Natural killer cell (primary cell): Measurements from ENCODE around the gene MAP4K2. TPM values are rescaled to one million over a fixed set of nuclear protein-coding genes. Genes with fewer than 3 reads are reported as not detected.
A peak's percentile ranks its signal among the peaks of the same experiment; 100 is the strongest.

ENCODE experiments used
- ATAC-seq, 3 donors: fragments of 150-1000 bp in 2 of 3; fragments of 200-7000 bp in 1 of 3; cut with Tn5 transposase; 1 replicate in 1 of 3; 2 replicates in 2 of 3; pipeline ENCODE4 v1.10.0; 2021; ENCODE audit warnings: mild to moderate bottlenecking in 2 of 3, moderate library complexity in 2 of 3
- DNase-seq, 2 donors: peaks; one replicate each; pipeline versions ENCODE4 v3.0.0 to v3.0.0-alpha.2; 2013 to 2021; ENCODE audit warnings: mixed read lengths in 1 of 2
- H3K27ac ChIP-seq: one replicate; pipeline ENCODE4 v1.5.1; 2013; ENCODE audit warnings: mild to moderate bottlenecking, low read length
- H3K27me3 ChIP-seq: one replicate; pipeline ENCODE4 v1.6.1; 2013; ENCODE audit warnings: low read length; ENCODE audit not compliant: control insufficient read depth, insufficient read depth
- H3K36me3 ChIP-seq: one replicate; pipeline ENCODE4 v1.6.1; 2013; ENCODE audit warnings: low read length; ENCODE audit not compliant: control insufficient read depth, insufficient read depth
- H3K4me1 ChIP-seq: one replicate; pipeline ENCODE4 v1.6.1; 2013; ENCODE audit warnings: low read length; ENCODE audit not compliant: control insufficient read depth, insufficient read depth
- H3K4me3 ChIP-seq: one replicate; pipeline ENCODE4 v1.5.1; 2013; ENCODE audit warnings: low read length
- H3K9me3 ChIP-seq: one replicate; pipeline ENCODE4 v1.6.1; 2013; ENCODE audit warnings: low read length; ENCODE audit not compliant: control insufficient read depth, insufficient read depth
- H3K27ac Mint-ChIP-seq, 2 donors: one replicate each; pipeline ENCODE4 v1.8.0; 2022; ENCODE audit warnings: mild to moderate bottlenecking in 2 of 2, mixed read lengths in 2 of 2, moderate library complexity in 1 of 2
- H3K27me3 Mint-ChIP-seq, 2 donors: one replicate each; pipeline ENCODE4 v1.8.0; 2022; ENCODE audit warnings: low read depth in 2 of 2, mixed read lengths in 2 of 2
- H3K36me3 Mint-ChIP-seq: one replicate; pipeline ENCODE4 v1.8.0; 2022; ENCODE audit warnings: mixed read lengths
- H3K4me1 Mint-ChIP-seq, 2 donors: one replicate each; pipeline ENCODE4 v1.8.0; 2022; ENCODE audit warnings: mixed read lengths in 2 of 2
- H3K4me3 Mint-ChIP-seq: one replicate; pipeline ENCODE4 v1.8.0; 2022; ENCODE audit warnings: mild to moderate bottlenecking, moderate library complexity, mixed read lengths
- H3K9me3 Mint-ChIP-seq, 2 donors: one replicate each; pipeline ENCODE4 v1.8.0; 2022; ENCODE audit warnings: mixed read lengths in 2 of 2
- WGBS: methylation state at CpG from one replicate; pipeline ENCODE4 v1.1.7; 2013; ENCODE audit warnings: missing lambda C conversion rate; ENCODE audit not compliant: insufficient coverage; 5-methylcytosine and 5-hydroxymethylcytosine counted together
- intact Hi-C: fragments of 100-400 bp; cut with micrococcal nuclease; formaldehyde crosslinking; loops from one replicate; pipeline ENCODE4 v1.14.2; 2022
- total RNA-seq, 4 donors: library from RNA; stranded (reverse); fragments of 120-200 nt in 1 of 4; gene quantifications; one replicate each; pipeline versions ENCODE4 v1.2.3 to v1.2.4, GENCODE V29; 2013 to 2022
- TF ChIP-seq, protein P1 (sequence below): fragments of 200-600 bp; IDR thresholded peaks from one replicate; pipeline ENCODE4 v1.8.0; 2022; ENCODE audit warnings: antibody characterized with exemption

MAP4K2 gene
- total RNA-seq, 3 donors from 2014 or later (not counting 1 experiment from before 2014, with no cell fraction given), result 38.3 to 40.6 (median 38.7) TPM

DNA sequence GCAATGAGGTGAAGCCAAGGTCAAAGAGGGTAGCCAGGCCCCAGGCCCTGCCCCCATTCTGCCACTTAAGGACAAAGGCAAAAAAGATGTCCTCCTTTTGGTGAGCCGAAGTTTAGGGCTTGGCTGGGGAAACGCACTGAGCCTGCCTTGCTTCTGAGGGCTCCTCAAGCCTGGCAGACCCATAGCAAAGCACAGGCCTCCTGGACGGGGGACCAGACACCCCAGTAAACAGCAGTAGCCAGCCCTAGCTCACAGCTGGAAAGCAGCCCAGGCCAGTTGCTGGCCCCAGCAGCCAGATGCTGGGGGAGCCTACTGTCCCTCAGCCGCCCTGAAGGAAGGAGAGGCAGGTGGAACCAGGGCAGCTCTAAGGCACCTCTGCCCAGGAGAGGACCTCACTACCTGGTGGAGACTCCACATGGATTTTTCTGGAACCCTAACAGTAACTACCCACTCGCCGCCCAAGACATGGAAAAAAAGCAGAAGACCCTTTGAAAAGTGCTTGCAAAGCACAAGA is 39.4 kb downstream of the MAP4K2 start:
- H3K4me3 Mint-ChIP-seq, result peak overlapping the region; percentile 83
- peaks cover 84 to 89% of the 10 kb centered on the region in 2 donors for H3K4me1 Mint-ChIP-seq
- peak overlapping the region; percentile 59 for H3K27ac ChIP-seq
- ATAC-seq (peak in 2 of 3 donors; percentile 1 to 3), DNase-seq (peak in 1 of 2 donors; percentile 47)
- H3K27me3 ChIP-seq, result no peaks in the 10 kb centered on the region
- WGBS, result 50% methylated on average over 6 of the region's 6 CpGs
- TF ChIP-seq, protein P1, sequence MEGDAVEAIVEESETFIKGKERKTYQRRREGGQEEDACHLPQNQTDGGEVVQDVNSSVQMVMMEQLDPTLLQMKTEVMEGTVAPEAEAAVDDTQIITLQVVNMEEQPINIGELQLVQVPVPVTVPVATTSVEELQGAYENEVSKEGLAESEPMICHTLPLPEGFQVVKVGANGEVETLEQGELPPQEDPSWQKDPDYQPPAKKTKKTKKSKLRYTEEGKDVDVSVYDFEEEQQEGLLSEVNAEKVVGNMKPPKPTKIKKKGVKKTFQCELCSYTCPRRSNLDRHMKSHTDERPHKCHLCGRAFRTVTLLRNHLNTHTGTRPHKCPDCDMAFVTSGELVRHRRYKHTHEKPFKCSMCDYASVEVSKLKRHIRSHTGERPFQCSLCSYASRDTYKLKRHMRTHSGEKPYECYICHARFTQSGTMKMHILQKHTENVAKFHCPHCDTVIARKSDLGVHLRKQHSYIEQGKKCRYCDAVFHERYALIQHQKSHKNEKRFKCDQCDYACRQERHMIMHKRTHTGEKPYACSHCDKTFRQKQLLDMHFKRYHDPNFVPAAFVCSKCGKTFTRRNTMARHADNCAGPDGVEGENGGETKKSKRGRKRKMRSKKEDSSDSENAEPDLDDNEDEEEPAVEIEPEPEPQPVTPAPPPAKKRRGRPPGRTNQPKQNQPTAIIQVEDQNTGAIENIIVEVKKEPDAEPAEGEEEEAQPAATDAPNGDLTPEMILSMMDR, result no peak
- peaks cover 16% of the 10 kb centered on the region for H3K36me3 Mint-ChIP-seq
- H3K9me3 ChIP-seq, result no peaks in the 10 kb centered on the region
- H3K4me3 ChIP-seq, result no peak overlapping the region
- H3K4me1 ChIP-seq, result peaks cover 98% of the 10 kb centered on the region
- no peaks in the 10 kb centered on the region for H3K27me3 Mint-ChIP-seq
- H3K27ac Mint-ChIP-seq, result peak overlapping the region; percentile 95 to 96
- H3K9me3 Mint-ChIP-seq, result no peaks in the 10 kb centered on the region
- peaks cover 44% of the 10 kb centered on the region for H3K36me3 ChIP-seq
- intact Hi-C loops, result loop anchor here (2.0 kb wide), 1 partner anchor 15 kb away; the partner anchor contains the start of gene SF1

DNA sequence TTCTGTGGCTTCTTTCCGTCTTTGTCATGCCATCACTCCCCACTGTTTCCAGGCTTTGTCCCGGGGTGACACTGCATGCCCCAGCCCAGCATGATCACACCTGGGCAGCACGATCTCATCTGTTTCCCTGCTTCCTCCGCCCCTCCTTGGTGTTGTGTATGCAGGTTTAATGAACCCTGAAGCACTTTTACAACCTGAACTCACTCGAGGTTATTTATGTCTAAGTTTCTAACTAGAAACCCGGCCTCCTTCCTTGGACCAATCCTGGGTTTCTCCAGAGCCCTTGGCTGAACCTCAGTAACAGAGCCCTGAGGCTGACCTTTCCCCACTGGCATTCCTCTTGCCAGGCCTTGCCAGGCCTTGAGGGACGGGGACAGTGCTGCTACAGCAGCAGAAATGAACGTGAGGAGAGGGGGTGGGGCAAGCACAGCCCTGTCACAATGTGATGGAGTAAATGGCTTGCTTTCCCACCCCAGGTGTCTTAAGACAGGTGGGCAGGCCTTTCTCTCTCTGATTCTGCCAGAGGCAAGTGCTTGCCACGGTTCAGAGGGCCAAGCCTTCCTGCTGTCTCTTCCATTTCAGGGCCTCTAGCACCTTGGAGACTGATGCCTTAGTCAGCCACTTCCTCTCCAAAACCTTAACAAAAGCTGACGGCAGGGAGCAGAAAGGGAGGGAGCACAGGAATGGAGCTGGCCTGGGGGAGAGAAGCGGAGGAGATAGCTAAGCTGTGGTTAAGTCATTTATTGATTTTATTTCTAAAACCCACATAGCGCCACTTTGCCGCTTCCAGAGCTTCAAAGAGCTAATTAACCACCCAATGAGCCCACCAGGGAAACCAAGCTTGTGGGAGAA is 40.1 kb downstream of the MAP4K2 start:
- peaks cover 37% of the 10 kb centered on the region for H3K36me3 ChIP-seq
- Mint-ChIP-seq H3K27me3 (no peaks in the 10 kb centered on the region), H3K9me3 (no peaks in the 10 kb centered on the region), H3K4me3 (peak overlapping the region; percentile 83), H3K4me1 (peaks cover 78 to 84% of the 10 kb centered on the region in 2 donors), H3K36me3 (peaks cover 12% of the 10 kb centered on the region), H3K27ac (peak overlapping the region; percentile 95 to 96)
- H3K4me3 ChIP-seq, result no peak overlapping the region
- DNase-seq, result peak in 1 of 2 donors; percentile 58
- intact Hi-C loops, result no loop called here
- H3K27me3 ChIP-seq, result no peaks in the 10 kb centered on the region
- TF ChIP-seq, protein P1, result no peak
- peaks cover 99% of the 10 kb centered on the region for H3K4me1 ChIP-seq
- ATAC-seq, result peak in 1 of 3 donors; percentile 14
- H3K9me3 ChIP-seq, result no peaks in the 10 kb centered on the region
- WGBS, result 27% methylated on average over 11 of the region's 13 CpGs
- peak overlapping the region; percentile 59 for H3K27ac ChIP-seq

DNA sequence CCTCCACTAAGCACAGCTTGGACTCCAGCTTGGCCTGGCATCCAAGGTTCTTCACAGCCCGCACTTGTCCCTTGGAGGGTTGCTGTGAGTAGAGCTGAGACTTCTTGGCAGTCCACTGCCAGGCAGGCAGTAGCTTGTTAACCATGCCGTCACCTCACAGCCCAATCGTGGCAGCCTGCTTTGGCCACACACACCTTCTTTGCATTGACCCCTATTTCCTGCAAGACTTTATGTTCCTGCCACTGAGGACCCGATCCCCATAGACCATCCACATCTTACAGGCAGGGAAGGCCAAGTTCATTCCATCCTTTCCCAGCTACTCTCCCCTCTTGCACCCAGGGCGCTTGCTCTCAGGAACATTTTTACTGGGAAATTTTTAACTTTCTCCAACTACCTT is 40.7 kb downstream of the MAP4K2 start:
- H3K36me3 ChIP-seq, result peaks cover 31% of the 10 kb centered on the region

More for the DNA sequence above, 40.7 kb downstream of the MAP4K2 start:
- intact Hi-C loops, result no loop called here
- no peaks in the 10 kb centered on the region for H3K9me3 Mint-ChIP-seq
- DNase-seq (no peak), ATAC-seq (peak in 2 of 3 donors; percentile 21 to 28)
- 37% methylated on average over 5 of the region's 5 CpGs for WGBS
- H3K36me3 Mint-ChIP-seq, result peaks cover 12% of the 10 kb centered on the region
- TF ChIP-seq, protein P1, result no peak
- no peaks in the 10 kb centered on the region for H3K27me3 Mint-ChIP-seq
- no peak overlapping the region for H3K4me3 ChIP-seq
- H3K4me1 ChIP-seq, result peaks cover 98% of the 10 kb centered on the region
- H3K27ac Mint-ChIP-seq, result peak overlapping the region; percentile 95 to 96
- peak overlapping the region; percentile 83 for H3K4me3 Mint-ChIP-seq
- H3K4me1 Mint-ChIP-seq, result peaks cover 72 to 83% of the 10 kb centered on the region in 2 donors
- H3K27ac ChIP-seq, result peak overlapping the region; percentile 59
- no peaks in the 10 kb centered on the region for H3K9me3 ChIP-seq
- H3K27me3 ChIP-seq, result no peaks in the 10 kb centered on the region
